PFSK-1 (cell line): Measurements from ENCODE around the gene TMEM191C.

Experiments
- FOXP2 ChIP-seq: optimal IDR thresholded peaks from 2 replicates; pipeline ENCODE3; 2011; ENCODE audit warnings: borderline replicate concordance, control low read depth, inconsistent platforms; ENCODE audit not compliant: insufficient read depth; ENCODE audit errors: extremely low read length, extremely low read depth
- POLR2AphosphoS5 ChIP-seq: IDR thresholded peaks from 2 replicates; pipeline ENCODE4 v1.6.1; 2012; ENCODE audit warnings: low read depth, mild to moderate bottlenecking, control low read depth, low read length, moderate library complexity
- SIN3A ChIP-seq: IDR thresholded peaks from 2 replicates; pipeline ENCODE4 v1.6.1; 2012; ENCODE audit warnings: mild to moderate bottlenecking, low read length, moderate library complexity, borderline replicate concordance; ENCODE audit not compliant: insufficient read depth
- TAF1 ChIP-seq: IDR thresholded peaks from 2 replicates; pipeline ENCODE4 v1.6.1; 2012; ENCODE audit warnings: low read length, control low read depth, borderline replicate concordance; ENCODE audit not compliant: insufficient read depth
- TF ChIP-seq, protein P1 (sequence below), 2 experiments: IDR thresholded peaks; 2 replicates each; pipeline versions ENCODE4 v1.6.1 to v1.8.0; 2011 to 2012; ENCODE audit warnings: low read depth in 2 of 2, low read length in 2 of 2, control low read depth in 1 of 2, inconsistent platforms in 1 of 2, mild to moderate bottlenecking in 1 of 2, moderate library complexity in 1 of 2; ENCODE audit not compliant: insufficient read depth in 1 of 2

- TF ChIP-seq POLR2AphosphoS5 (no peak), SIN3A (no peak), TAF1 (no peak), FOXP2 (no peak)
- TF ChIP-seq, protein P1, sequence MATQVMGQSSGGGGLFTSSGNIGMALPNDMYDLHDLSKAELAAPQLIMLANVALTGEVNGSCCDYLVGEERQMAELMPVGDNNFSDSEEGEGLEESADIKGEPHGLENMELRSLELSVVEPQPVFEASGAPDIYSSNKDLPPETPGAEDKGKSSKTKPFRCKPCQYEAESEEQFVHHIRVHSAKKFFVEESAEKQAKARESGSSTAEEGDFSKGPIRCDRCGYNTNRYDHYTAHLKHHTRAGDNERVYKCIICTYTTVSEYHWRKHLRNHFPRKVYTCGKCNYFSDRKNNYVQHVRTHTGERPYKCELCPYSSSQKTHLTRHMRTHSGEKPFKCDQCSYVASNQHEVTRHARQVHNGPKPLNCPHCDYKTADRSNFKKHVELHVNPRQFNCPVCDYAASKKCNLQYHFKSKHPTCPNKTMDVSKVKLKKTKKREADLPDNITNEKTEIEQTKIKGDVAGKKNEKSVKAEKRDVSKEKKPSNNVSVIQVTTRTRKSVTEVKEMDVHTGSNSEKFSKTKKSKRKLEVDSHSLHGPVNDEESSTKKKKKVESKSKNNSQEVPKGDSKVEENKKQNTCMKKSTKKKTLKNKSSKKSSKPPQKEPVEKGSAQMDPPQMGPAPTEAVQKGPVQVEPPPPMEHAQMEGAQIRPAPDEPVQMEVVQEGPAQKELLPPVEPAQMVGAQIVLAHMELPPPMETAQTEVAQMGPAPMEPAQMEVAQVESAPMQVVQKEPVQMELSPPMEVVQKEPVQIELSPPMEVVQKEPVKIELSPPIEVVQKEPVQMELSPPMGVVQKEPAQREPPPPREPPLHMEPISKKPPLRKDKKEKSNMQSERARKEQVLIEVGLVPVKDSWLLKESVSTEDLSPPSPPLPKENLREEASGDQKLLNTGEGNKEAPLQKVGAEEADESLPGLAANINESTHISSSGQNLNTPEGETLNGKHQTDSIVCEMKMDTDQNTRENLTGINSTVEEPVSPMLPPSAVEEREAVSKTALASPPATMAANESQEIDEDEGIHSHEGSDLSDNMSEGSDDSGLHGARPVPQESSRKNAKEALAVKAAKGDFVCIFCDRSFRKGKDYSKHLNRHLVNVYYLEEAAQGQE (IDR thresholded peaks at IDR 0.05; ENCODE audit: insufficient read depth in 1 of 2, low read depth in 2 of 2, low read length in 2 of 2): no peak
These were observed 21.6 kb upstream of the TMEM191C start for GRCh38 chr22:21445437-21446127.
